ENCODE measurements around the gene PIK3R1.
"Not testable (repeated sequence)": the region's sequence is repeated elsewhere in the genome, so short reads cannot be mapped to it uniquely, and the experiment has no call there.

PIK3R1 gene

DNA sequence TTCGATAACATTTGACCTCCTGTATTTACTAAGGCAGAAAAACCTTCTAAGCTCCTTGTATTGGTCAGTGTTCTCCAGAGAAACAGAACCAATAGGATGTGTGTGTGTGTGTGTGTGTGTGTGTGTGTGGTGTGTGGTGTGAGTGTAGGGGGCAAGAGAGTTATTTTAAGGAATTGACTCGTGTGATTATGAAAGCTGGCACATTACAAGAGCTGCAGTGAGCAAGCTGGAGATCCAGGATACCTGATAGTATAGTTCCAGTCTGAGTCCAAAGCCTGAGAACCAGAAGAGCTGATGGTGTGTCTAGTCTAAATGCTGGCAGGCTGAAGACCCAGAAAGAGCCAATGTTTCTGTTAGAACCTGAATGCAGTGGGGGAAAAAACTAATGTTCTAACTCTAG, 21.2 kb upstream of the PIK3R1 start:
- DNase-seq, result no peak

DNA sequence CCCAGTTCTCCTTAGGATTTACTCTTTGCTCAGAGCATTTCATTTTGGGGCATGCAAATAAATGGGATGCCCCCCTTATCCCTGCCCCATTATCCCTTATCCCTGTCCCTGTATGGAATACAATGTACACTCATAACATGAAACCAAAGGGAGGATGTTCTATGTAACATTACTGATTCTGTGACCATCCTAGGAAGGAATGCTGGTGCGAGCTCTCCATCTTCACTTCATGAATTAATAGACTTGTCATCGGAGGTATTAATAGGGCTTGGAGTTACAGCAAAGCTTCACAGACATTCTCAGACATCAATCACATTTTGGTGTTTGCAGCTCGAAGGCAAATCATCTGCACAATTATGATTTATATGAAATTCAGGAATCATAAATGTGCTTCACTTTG, 20.4 kb upstream of the PIK3R1 start:
- DNase-seq, result no peak

DNA sequence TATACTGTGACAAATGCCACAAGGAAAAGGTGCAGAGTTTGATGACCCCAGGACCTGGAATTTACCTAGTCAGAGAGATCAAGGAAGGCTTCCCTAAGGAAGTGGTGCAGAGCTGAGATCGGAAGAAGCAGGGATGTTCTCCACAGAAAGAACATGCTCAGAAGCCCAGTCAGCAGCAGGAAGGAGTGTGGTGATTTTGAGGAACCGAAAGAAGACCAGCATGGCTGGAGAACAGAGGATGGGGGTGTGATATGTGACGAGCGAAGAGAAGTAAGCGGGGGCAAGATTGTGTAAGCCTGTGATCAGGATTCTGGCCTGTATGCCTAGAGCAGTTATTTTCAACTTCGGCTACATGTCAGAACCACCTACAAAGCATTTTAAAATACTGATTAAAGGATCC, 18.7 kb upstream of the PIK3R1 start:
- no peak for DNase-seq

DNA sequence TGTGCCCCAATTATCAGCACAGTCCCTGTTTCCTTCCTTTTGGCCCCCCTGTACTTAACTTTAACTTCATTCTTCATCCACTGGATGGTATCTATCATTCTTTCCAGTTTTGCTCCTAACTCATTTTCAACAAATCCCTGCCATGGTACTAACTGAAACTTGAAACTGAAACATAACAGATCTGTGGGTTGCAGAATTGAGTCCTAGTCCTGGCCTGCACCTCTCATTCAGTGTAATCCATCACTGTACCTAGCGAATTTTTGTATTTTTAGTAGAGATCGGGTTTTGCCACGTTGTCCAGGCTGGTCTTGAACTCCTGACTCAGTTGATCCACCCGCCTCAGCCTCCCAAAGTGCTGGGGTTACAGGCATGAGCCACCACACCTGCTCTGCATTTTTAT, 15.3 kb upstream of the PIK3R1 start:
- no peak for DNase-seq

DNA sequence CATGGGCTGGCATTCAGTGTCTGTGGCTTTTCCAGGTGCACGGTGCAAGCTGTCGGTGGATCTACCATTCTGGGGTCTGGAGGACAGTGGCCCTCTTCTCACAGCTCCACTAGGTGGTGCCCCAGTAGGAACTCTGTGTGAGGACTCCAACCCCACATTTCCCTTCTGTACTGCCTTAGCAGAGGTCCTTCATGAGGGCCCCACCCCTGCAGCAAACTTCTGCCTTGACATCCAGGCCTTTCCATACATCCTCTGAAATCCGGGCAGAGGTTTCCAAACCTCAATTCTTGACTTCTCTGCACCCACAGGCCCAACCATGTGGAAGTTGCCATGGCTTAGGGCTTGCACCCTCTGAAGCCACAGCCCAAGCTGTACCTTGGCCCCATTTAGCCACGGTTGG, 4.9 kb upstream of the PIK3R1 start:
- DNase-seq, result not testable (repeated sequence)

DNA sequence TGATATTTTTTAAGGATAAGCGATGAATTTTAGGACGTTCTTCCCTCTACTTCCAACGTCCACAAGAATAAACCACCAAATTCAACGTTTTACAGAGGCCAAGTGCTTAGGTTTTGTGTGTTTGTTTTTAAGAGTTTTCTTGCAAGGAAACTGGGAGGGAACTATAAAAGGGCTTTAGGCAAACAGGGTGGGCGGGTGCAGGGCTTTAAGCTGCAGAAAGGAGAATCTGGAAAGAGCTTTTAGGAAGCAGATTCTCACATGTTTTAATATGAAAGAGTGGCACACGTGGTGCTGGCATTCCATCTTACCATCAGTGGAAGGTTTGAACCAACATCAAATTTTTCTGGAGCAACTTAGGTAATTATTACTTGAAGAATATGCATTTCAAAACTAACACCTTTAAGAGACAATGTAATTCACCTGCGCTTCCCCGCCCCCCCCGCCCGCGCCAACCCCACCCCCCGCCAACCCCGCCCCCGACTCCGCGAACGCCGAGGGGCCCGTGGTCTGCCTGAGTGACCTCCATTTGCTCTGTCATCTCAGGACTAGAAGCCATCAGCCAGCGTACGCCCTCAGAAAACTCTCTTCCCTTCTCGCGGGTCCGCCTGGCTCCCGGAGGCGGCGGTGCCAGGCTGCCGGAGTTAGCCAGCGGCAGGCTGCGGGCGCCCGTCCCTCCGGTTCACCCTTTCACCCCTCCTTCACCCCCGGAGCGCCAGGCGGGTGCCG, 911 bp upstream of the PIK3R1 start:
- DNase-seq, result no peak

DNA sequence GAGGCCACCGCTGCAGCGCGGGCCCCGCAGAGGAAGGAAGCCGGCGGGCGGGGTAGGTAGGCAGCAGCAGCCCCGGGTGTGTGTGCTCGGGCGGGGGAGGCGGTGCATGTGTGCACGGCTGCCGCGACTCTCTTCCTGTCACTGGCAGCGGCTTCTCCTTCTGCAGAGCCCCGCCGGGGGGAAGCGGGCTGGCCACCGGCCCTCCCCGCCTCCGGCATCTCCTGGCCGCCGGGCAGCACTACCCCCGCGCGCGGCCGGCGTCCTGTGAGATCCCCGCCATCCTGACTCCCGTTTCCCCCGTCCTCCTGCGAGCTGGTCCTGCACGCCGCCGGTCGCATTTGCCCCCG, 315 bp downstream of the PIK3R1 start:
- no peak for DNase-seq

DNA sequence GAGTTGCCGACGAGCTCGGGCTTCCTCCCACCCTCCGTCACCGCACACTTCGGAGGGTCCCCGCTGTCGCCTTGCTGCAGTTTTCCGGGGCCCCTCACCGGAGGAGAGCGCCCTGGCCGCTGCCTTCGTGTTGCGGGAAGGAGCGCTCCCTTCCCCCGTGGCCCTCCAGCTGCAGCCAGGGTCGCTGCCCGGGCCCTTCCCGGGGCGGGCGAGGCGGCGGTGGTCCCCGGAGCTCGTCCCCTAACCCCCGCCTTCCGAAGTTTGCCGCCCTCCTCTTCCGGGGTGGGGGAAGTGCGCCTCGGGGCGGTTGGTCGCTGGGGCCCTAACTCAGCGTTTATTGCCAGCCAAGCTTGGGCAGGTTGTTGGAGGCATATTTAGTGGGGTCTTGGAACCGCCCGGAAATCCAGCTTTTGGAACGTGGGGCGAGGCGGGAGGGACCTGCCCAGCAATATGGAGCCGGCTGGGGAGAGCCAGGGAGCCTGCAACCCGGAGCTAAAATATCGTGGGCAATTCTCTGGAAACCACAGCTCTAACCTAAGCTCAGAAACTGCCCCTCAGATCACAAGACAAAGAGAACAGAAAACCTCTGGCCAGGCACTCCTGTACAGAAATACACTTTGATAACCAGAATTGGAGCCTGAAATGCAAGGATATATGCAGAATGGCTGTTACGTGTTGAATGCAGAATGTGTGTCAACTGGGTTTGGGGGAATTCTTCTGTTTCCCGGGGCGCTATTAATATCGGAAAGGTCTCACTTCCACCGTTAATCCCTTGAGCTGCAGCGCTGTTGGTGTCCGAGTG, 890 bp downstream of the PIK3R1 start:
- no peak for DNase-seq

DNA sequence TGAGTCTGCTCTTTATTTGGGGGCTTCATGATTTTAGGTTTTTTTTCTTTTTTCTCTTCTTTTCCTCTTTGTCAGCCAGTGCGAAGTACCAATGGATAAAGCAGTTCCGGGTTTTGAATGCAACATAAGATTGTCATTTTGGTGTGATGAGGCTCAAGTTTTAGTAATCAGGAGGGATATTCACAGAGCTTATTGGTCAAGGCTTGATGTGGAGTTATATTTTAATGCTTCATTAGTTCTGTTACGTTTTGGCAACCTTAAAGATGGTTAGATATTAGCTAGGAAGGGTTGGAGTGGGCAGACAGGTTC, 1.4 kb downstream of the PIK3R1 start:
- no peak for DNase-seq

DNA sequence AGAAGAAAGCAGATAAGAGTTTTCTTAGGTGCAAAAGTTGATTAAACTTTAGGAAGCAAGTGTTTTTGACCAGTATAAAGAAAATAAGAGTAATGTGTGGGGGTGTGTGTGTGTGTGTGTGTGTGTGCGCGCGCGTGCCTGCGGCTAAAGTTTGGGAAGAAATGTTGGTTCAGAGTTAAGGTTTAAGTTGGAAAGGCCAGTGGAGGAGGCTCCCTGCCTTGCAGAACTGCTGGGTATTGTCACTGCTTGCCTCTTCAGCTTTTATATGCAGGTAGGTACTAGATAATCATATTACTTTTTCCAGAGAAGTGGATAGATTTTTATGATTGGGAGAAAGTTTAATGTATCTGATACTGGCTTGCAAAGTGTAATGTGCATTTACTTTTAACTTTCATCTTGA, 2.0 kb downstream of the PIK3R1 start:
- DNase-seq, result no peak

DNA sequence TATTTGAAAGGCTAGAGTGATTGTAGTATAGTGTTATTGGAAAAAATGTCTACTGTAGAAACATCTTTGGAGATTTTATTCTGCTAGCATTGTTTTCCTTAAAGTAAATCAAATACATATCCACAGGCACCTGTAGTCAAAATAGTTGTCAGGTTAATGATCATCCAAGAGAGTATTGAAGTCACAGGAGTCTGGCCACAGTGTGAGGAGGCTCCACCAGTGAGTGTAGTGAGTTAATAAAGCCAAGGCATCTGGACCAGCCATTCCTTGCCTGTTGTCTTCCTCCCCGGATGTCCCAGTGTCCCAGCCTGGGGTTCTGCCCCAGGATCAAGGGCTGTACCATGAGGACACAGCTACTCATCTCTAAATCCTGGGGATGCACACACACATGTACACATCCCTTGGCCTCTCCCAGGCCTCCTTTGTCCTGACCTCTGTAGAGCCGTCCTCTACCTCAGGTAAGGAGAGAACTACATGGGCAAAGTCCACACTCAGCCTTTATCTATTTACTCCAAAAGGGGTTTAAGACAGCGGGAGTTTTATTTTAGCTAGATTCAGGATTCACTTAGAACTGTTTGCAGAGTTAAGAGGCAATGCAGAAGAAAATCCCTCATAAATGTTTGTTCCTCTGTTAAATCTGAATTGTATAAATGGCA, 3.7 kb downstream of the PIK3R1 start:
- no peak for DNase-seq

DNA sequence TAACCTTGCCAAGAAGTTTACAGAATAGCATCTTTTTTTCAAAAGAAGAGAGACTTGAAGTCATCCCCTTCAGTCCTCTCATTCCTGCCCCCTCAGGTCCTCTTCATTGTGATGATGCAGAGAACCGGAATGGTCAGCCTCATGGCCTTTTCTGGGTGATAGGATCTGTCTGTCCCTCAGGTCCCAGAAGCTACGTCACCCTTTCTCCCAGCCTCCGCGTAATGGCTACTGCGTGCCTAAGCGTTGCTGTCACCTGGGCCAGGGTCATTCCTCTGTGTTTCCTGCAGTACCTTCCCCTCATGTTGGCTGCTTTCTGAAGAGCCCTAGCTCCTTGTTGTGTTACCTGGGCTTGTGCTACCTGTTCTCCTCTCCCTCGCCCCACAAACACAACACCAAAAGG, 4.7 kb downstream of the PIK3R1 start:
- no peak for DNase-seq

DNA sequence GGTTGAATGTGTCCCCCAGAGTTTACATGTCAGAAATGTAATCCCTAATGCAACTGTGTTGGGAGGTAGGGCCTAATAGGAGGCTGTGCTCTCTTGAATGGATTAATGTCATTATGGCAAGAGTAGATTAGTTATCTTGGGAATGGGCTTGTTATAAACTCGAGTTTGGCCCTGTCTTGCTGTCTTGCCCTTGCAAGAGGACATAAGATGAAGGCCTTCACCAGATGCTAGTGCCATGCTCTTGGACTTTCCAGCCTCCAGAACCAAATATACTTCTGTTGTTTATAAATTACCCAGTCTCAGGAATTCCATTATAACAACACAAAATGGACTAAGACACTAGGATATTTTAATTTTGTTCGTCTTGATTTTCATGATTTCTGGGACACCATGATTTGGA, 5.4 kb downstream of the PIK3R1 start:
- no peak for DNase-seq

DNA sequence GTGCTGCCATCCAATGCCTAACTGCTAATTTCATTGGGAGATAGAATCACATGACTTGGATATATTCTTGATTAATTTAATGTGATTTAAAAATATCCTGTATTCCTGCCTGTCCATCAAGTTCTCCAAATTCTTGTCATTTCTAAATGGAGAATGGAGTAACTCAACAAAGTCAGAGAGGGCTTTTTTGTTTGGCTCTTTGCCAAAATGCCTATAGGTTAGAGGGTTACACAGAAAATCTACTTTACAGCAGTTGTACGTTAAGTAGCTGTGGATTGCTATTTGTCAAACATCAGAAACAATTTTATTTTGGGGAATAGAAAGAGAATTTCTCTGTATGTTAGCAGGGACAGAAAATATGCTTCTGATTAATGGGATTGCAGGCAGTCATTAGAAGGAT, 5.9 kb downstream of the PIK3R1 start:
- DNase-seq, result no peak

DNA sequence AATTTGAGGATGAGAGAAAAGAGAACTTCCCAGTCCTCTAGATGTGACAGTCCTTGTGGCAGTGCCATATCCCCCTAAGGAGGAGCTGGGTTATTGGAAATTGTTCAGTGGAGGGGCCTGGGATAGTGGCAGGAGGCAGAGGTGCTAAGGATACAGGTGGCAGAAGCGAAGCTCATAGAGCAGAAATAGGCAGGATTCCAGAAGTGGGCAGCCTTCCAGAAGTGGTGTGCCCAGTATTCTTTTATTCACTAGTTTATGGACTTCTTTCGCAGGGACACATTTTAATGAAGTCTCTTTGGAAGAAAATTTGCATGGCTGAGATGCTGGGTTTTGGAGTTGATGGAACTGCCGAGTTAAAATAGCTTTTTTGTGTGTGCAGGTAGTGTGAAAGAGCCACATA, 6.8 kb downstream of the PIK3R1 start:
- no peak for DNase-seq

DNA sequence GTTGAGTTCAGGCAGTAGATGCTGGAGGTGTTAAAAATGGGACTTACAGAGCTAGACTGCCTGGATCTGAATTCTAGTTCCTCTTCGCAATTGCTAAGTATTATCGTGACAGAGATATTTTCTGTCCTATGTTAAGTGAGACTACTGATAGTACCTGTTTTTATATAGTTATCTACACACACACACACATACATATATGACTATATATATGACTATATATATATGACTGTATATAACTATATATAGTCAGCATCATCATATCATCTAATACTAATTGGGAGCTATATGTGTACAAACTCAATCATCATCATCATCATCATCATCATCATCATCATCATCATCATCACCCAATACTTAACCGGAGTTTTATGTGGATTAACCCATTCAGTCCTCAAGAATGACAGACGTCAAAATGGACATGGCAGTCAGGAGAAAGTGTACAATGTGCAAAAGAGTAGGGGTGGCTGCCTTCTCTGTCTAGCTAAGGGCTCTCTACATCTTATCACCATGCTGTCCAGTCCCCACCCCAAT, 7.3 kb downstream of the PIK3R1 start:
- DNase-seq, result no peak

DNA sequence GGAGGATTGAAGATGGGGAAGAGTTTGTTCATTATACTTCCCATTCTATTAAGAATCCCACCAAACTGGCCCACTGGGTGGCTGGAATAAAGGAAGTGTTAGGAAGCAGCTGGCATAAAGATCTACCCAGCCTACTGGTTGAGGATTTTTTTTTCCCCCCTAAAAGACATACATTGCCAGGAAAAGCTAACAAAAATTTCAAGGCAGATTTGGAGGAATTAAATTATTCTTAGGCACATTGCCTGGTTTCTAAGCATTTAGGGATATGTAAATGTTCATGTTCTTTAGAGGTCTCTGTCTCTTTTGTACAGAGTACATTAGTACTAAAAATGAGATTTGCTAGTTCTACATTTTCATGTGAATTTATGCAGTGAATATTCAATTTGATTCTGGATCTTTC, 8.3 kb downstream of the PIK3R1 start:
- DNase-seq, result no peak

DNA sequence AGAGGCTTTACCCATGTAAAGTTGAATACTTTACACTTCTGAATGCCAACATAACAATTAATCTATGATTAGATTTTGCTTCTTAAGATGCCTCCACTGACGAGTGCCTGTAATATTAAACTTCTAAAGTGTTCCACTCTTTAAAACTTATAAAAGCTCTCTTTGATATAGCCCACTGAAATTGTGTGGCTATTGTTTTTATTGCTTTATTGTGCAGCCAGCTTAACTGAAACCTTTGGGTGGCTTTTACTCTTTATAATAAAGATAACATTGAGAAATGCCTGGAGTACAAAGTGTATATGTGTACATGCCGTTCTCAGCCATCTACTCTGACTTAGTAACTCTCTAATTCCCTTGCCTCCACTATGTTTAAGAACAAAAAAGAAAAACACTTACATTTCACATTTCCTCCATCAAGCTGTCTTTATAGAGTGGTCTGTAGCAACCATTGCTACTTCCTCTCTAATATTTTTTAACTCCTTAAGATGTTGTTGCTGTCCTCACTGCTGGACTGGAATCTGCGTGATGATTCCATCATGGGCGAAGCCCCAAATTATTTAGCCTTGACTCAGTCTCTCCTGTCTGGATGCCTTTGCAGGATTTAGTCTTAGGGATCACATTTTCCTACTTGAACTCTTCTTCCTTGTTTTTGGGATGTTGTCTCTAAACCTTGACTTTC, 9.1 kb downstream of the PIK3R1 start:
- DNase-seq, result no peak

DNA sequence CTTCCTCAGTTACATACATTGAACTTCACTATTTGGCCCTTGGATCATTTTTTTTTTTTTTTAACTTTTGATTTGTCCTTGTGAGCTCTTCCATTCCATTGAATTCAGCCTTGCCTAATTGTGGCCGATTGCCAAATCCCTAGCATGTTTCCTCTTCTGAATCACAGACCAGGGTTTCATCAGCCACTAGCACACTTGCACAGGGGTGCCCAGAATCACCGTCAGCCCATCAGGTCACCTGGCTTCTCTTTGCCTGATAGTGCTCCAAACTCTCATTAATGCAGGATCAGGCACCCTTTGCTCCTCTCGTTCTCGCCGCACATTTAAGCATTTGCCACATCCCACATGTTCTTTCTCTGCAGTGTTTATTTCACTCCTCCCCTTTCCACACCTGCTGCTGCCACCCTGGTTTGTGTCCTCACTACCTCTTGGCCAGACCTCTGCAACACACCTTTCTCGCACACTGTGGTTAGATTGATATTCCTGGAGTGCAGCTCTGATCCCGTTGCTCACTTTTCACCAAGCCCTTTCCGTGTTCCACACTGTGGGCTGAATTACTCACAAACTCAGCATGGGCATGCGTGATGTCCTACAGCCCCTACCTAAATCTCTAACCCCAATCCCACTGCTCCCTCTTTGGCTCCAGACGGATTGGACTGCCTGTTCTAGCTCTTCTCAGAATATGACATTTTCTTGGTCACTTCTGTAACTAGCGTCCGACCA, 9.8 kb downstream of the PIK3R1 start:
- DNase-seq, result no peak

DNA sequence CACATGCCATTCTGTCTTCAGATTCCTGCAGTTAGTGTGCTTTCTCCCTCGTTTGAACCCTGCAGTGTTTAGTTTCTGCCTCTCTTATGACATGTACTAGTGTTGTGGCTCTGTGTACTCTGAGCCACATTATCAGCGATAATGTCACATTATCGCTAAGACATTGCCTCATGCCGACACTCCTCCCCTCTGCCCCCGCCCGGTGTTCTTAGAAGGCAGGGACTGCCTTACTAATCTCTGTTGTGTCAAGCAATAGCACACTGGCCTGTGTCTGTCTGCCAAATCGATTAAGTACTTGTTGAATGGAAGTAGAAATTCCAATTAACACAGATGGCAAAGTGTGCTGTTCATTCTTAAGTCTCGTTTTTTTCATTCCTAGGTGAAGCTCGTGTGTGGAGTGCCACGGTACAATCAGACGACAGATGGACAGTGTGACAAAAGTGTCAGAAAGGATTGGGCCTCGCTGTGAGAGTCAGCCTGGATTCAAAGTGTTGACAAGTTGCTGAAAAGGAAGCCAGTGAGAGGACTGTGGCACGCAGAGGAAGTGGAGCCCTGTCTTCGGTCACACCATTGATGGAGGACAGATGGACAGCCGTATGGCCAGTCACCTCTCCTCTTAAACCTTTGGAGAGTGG, 10.5 kb downstream of the PIK3R1 start:
- DNase-seq, result no peak

DNA sequence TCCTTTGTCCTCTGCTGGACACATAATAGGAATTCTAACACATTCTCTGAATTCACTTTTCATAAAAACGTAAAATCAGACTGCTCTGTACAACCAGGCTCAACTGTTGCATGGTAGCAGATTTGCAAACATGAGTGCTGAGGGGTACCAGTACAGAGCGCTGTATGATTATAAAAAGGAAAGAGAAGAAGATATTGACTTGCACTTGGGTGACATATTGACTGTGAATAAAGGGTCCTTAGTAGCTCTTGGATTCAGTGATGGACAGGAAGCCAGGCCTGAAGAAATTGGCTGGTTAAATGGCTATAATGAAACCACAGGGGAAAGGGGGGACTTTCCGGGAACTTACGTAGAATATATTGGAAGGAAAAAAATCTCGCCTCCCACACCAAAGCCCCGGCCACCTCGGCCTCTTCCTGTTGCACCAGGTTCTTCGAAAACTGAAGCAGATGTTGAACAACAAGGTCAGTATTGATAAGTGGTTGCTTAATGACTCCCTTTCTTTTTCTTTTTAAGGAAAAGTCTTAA, 11.1 kb downstream of the PIK3R1 start:
- DNase-seq, result no peak

DNA sequence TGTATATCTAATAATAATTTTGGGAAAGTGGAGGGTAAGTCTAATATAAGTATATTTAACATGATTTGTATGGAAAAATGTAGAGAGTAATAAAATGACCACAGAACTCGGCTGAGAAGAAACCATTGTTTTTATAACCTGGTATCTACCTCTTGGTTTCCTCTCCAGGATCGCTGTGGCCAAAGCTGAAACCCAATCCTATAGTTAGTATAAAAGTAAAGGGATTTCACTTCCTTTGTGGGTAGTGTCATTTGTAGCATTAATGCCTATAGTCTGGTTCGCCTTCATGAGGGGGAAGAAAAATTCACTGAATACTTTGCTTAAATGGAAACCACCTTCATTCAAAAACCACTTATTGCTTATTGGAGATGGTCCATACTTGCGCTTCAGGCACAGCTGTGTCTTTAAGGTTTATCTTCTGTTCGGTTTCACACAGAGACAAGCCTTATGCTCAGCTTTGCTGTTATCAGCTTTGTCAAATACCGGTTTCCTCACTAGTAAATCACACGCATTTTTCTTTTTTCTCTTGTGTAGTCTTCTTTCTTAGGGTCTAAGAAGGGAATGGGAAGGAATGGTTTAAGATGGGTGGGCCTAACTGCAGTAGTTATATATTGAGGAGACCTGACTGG, 12.1 kb downstream of the PIK3R1 start:
- no peak for DNase-seq
